H1 (cell line): ENCODE data around the gene MYOZ2. TPM values are rescaled to one million over a fixed set of nuclear protein-coding genes. Genes with fewer than 3 reads are reported as not detected.

ENCODE experiments used
- CREB1 ChIP-seq: IDR thresholded peaks from 2 replicates; pipeline ENCODE4 v1.6.1; 2012; ENCODE audit warnings: inconsistent platforms
- NANOG ChIP-seq: IDR thresholded peaks from 2 replicates; pipeline ENCODE4 v1.6.1; 2011; ENCODE audit warnings: low read length, low read depth, mild to moderate bottlenecking, inconsistent platforms; ENCODE audit not compliant: insufficient read depth, poor library complexity, severe bottlenecking
- SUZ12 ChIP-seq: fragments of 200-600 bp; sonication (generic); IDR thresholded peaks from 2 replicates; pipeline ENCODE4 v1.6.1; 2012; ENCODE audit warnings: mild to moderate bottlenecking, inconsistent platforms, low read length, moderate library complexity, mixed read lengths
- polyA plus RNA-seq, 7 experiments: library from polyadenylated mRNA; depleted of rRNA in 3 of 7; stranded (reverse) in 5 of 7; unstranded in 2 of 7; fragments of >200 nt in 5 of 7; fragments of 200-250 nt in 2 of 7; gene quantifications; 1 replicate in 5 of 7; 2 replicates in 1 of 7; 4 replicates in 1 of 7; pipeline versions ENCODE4 v1.2.1 to v1.2.3, GENCODE V29; 2011 to 2013; ENCODE audit warnings: missing spikeins in 2 of 7, mixed read lengths in 2 of 7
- total RNA-seq: library from RNA; stranded (reverse); fragmentation: NEBNext Ultra II Directional; extraction: Animal tissue kit (Norgen Biotek cat#: 25700); gene quantifications from 2 replicates; pipeline ENCODE4 v1.2.1, GENCODE V29; 2021

Gene MYOZ2
- total and polyA plus RNA-seq, 2 of the 8 experiments (the other 6 are each of a cell fraction or from before 2014, with no cell fraction given) = not detected

- TF ChIP-seq NANOG (no peak), SUZ12 (no peak), CREB1 (no peak)
Measured at GRCh38 chr4:119099227-119099810, 36.3 kb upstream of the MYOZ2 start (continued).
